Right atrium auricular region (tissue), 2 donors: ENCODE results near the gene CPLX3. TPM values are rescaled to one million over a fixed set of nuclear protein-coding genes. Genes with fewer than 3 reads are reported as not detected.

Source experiments
- DNase-seq: peaks from one replicate; pipeline ENCODE4 v3.0.0-alpha.2; 2019; ENCODE audit warnings: low spot score
- H3K27ac ChIP-seq, 2 donors: fragments of 200-600 bp; sonication (generic); 1 replicate in 1 of 2; 2 replicates in 1 of 2; pipeline ENCODE4 v1.5.1; 2016 to 2019
- H3K27me3 ChIP-seq, 2 donors: fragments of 200-600 bp; sonication (generic); one replicate each; pipeline versions ENCODE4 v1.5.1 to v1.6.0; 2017 to 2019
- H3K36me3 ChIP-seq: fragments of 200-600 bp; sonication (generic); one replicate; pipeline ENCODE4 v1.5.1; 2016
- H3K4me1 ChIP-seq, 2 donors: fragments of 200-600 bp; sonication (generic); one replicate each; pipeline versions ENCODE4 v1.5.1 to v1.6.0; 2017 to 2019
- H3K4me3 ChIP-seq, 2 donors: fragments of 200-600 bp; sonication (generic); 1 replicate in 1 of 2; 2 replicates in 1 of 2; pipeline ENCODE4 v1.5.1; 2017 to 2019; ENCODE audit warnings: mild to moderate bottlenecking in 1 of 2, moderate library complexity in 1 of 2
- H3K9me3 ChIP-seq, 2 donors: fragments of 200-600 bp; sonication (generic); one replicate each; pipeline ENCODE4 v1.5.1; 2019
- total RNA-seq, 2 donors: library from RNA; depleted of rRNA; stranded (reverse); fragments of >200 nt; gene quantifications; one replicate each; pipeline ENCODE4 v1.1.0, GENCODE V29; 2016
- TF ChIP-seq, protein P1 (sequence below), 2 donors: fragments of 200-600 bp; sonication (generic); IDR thresholded peaks; one replicate each; pipeline ENCODE4 v1.5.1; 2019; ENCODE audit warnings: antibody characterized with exemption in 2 of 2

Gene CPLX3
- total RNA-seq, 2 donors from 2014 or later = 1.1 to 10.8 TPM

- H3K4me1 ChIP-seq = peaks cover 0 to 28% of the 10 kb centered on the region in 2 donors
- H3K27me3 ChIP-seq = no peaks in the 10 kb centered on the region
- TF ChIP-seq, protein P1, sequence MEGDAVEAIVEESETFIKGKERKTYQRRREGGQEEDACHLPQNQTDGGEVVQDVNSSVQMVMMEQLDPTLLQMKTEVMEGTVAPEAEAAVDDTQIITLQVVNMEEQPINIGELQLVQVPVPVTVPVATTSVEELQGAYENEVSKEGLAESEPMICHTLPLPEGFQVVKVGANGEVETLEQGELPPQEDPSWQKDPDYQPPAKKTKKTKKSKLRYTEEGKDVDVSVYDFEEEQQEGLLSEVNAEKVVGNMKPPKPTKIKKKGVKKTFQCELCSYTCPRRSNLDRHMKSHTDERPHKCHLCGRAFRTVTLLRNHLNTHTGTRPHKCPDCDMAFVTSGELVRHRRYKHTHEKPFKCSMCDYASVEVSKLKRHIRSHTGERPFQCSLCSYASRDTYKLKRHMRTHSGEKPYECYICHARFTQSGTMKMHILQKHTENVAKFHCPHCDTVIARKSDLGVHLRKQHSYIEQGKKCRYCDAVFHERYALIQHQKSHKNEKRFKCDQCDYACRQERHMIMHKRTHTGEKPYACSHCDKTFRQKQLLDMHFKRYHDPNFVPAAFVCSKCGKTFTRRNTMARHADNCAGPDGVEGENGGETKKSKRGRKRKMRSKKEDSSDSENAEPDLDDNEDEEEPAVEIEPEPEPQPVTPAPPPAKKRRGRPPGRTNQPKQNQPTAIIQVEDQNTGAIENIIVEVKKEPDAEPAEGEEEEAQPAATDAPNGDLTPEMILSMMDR (IDR thresholded peaks at IDR 0.05) = no peak
- H3K9me3 ChIP-seq = no peaks in the 10 kb centered on the region
- peak overlapping the region; percentile 59 to 81 for H3K27ac ChIP-seq
- H3K4me3 ChIP-seq = no peak overlapping the region
- DNase-seq = no peak
- no peaks in the 10 kb centered on the region for H3K36me3 ChIP-seq
These were observed 4.4 kb downstream of the CPLX3 start for GRCh38 chr15:74830868-74831267.

DNA sequence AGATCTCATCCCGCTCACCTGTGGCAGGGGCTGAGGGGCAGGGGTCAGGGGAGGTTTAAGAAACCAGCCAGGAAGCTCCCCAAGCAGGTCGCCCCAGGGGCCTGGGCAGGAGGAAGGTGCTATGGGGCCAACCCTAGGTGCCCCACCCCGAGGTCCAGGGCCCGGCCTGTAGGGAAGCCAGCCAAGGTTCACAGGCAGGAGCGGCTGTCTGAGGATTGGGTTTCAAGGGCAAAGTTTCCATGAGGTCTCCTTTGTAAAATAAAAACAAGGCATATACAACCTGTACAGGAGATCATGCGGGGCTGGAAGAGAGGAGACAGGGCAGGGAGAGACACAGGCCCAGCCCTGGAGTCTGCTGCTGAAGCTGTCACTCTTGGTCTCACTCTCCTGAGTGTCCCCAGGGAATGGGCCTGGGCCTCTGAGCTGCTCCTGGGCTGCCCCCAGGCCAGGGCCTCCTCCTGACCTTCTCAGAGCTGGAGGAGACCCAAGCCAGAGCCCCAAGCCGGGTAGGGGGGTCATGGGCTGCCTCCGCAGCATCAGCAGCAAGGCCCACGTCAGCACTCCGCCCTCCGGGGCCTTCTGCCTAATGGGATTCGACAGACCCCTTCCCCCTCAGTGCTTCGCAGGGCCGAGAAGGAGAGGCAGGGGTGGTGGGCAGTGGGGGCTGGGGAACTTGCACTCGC lies 5.5 kb downstream of the CPLX3 start:
- Histone ChIP-seq H3K36me3 (no peaks in the 10 kb centered on the region), H3K27me3 (no peaks in the 10 kb centered on the region), H3K4me3 (no peak overlapping the region), H3K9me3 (no peaks in the 10 kb centered on the region), H3K27ac (peak overlapping the region; percentile 59 to 81), H3K4me1 (peaks cover 0 to 20% of the 10 kb centered on the region in 2 donors)
- no peak for DNase-seq
- TF ChIP-seq, protein P1 (IDR thresholded peaks at IDR 0.05) = no peak

GRCh38 chr15:74832826-74833225 lies 6.4 kb downstream of the CPLX3 start:
- no peak overlapping the region for H3K27ac ChIP-seq
- no peak overlapping the region for H3K4me3 ChIP-seq
- TF ChIP-seq, protein P1 (IDR thresholded peaks at IDR 0.05) = no peak
- H3K27me3 ChIP-seq = no peaks in the 10 kb centered on the region
- H3K4me1 ChIP-seq = peaks cover 0 to 20% of the 10 kb centered on the region in 2 donors
- no peaks in the 10 kb centered on the region for H3K36me3 ChIP-seq
- DNase-seq = no peak
- no peaks in the 10 kb centered on the region for H3K9me3 ChIP-seq

DNA sequence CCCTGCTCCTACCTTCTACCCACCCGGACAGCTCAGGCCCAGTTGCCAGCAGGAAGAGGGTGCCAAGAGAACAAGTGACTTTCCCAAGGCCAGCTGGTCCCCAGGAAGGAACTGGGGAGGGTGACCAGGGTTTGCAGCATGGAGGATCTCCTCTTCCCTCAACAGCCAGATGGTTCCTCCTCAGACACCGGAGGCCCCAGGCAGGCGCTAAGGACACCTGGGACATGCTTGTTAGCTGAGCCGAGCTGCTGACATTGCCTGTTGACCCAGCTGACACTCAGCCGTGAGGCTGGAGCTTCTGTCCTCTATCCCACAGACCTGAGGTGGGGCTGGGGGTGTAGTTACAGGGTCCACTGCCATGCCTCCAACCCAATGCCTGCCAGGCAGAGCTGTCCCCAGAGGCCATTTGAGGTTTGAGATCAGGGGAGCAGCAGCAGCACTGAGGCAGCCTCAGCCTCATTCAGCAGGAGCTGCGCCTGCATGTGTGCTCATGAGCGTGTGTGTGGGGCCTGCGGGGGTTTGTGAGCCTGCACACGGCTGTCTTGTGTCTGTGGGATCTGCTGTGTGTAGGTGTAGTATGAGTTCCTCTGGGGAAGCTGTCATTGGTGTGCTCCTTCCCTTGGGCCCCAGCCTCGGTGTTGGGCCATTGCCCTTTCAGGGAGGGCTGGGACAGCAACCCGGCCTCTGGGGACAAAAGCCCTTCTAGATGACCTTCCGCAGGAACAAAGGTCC lies 7.1 kb downstream of the CPLX3 start:
- Histone ChIP-seq H3K27ac (no peak overlapping the region), H3K36me3 (peaks cover 2% of the 10 kb centered on the region), H3K9me3 (no peaks in the 10 kb centered on the region), H3K4me3 (no peak overlapping the region), H3K4me1 (peaks cover 0 to 20% of the 10 kb centered on the region in 2 donors), H3K27me3 (no peaks in the 10 kb centered on the region)
- TF ChIP-seq, protein P1 (IDR thresholded peaks at IDR 0.05) = no peak
- no peak for DNase-seq

DNA sequence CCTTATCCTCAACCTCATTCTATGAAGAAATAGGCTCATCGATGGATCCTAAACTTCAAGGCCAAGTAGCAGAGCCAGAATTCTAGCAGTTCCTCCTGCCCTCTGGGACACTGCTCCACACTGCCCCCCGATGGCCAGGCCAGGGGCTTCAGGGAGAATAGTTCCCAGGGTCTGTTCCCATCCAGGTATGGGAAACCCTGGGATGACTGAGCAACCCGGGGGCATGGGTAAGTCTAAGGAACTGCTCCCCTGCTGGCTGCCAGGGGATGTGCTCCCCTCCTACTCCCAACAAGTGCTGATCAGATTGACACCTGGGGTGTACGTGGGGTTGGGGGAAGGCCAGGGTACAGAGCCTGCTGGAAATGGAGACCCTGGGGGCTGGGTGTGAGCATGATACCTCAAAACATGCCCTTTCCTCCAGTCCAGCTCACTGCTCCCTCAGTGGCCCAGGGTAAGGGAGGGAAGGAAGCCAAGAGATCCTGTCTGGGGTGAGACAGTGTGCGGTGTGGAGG lies 8.9 kb downstream of the CPLX3 start:
- Histone ChIP-seq H3K4me1 (peaks cover 0 to 20% of the 10 kb centered on the region in 2 donors), H3K27ac (peak overlapping the region in 1 of 2 donors; percentile 1), H3K9me3 (no peaks in the 10 kb centered on the region), H3K36me3 (peaks cover 14% of the 10 kb centered on the region), H3K4me3 (no peak overlapping the region), H3K27me3 (no peaks in the 10 kb centered on the region)
- TF ChIP-seq, protein P1 (IDR thresholded peaks at IDR 0.05) = peak; percentile 53 to 79
- peak; percentile 69 for DNase-seq
